Measurements from ENCODE around the gene ATP11C. TPM values are rescaled to one million over a fixed set of nuclear protein-coding genes. Genes with fewer than 3 reads are reported as not detected.

Gene ATP11C
- total and polyA plus RNA-seq, 12 donors: 3.3 to 29.9 (median 17.0) TPM

DNA sequence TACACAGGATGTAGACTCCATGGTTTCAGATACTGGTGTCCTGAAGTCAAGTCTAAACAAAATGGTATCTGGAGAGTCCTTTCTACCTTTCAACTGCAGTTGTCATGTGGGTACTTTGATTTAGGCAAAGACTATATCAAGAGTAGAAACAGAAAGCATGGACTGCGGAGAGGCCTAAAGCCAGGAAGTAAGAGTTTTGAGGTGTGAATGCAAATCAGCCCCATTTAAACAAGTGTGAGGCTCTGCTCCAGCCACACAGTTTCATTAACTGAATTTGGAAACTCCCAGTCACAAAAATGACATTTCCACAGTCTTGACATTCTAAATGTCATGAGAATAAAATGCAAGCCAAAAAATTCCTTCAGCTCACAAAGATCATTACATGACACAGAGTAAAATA lies 137.7 kb downstream of the ATP11C start:
- no peaks in the 10 kb centered on the region for H3K4me1 ChIP-seq (replicated peaks in 1 of 2)
- H3K36me3 ChIP-seq (replicated peaks in 1 of 2): no peaks in the 10 kb centered on the region
- TF ChIP-seq, protein P1, sequence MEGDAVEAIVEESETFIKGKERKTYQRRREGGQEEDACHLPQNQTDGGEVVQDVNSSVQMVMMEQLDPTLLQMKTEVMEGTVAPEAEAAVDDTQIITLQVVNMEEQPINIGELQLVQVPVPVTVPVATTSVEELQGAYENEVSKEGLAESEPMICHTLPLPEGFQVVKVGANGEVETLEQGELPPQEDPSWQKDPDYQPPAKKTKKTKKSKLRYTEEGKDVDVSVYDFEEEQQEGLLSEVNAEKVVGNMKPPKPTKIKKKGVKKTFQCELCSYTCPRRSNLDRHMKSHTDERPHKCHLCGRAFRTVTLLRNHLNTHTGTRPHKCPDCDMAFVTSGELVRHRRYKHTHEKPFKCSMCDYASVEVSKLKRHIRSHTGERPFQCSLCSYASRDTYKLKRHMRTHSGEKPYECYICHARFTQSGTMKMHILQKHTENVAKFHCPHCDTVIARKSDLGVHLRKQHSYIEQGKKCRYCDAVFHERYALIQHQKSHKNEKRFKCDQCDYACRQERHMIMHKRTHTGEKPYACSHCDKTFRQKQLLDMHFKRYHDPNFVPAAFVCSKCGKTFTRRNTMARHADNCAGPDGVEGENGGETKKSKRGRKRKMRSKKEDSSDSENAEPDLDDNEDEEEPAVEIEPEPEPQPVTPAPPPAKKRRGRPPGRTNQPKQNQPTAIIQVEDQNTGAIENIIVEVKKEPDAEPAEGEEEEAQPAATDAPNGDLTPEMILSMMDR (IDR thresholded peaks at IDR 0.05): no peak
- no peak for TF ChIP-seq POLR2A (IDR thresholded peaks at IDR 0.05)
- H3K27me3 ChIP-seq: no peaks in the 10 kb centered on the region
- no peak overlapping the region for H3K4me3 ChIP-seq
- 82 to 93% (median 85%) methylated on average over 1 of the region's 1 CpG for WGBS, 4 donors
- intact Hi-C loops (cut with DNase I): no loop called here
- no peak overlapping the region for H3K27ac ChIP-seq
- H3K9me3 ChIP-seq (replicated peaks in 1 of 3): no peaks in the 10 kb centered on the region
- no peak for DNase-seq

DNA sequence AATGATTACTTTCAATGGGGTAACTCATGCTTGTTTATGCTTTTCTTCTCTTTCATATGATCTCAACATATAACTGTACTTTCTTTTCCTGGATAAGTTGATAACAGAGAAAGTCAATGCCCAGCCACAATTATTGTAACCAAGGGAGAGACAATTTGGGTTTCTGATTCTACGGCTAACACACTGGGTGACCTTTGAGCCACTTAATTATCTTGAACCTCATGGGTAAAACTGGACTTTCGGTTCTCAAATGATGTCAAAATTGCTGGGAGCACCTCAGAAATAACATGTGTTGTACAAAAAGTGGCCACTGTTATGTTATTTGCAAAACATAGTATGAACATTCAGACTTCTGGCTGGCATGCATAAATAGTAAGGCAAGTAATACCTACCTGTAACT lies 145.3 kb downstream of the ATP11C start:
- no peaks in the 10 kb centered on the region for H3K4me1 ChIP-seq (replicated peaks in 1 of 2)

DNA sequence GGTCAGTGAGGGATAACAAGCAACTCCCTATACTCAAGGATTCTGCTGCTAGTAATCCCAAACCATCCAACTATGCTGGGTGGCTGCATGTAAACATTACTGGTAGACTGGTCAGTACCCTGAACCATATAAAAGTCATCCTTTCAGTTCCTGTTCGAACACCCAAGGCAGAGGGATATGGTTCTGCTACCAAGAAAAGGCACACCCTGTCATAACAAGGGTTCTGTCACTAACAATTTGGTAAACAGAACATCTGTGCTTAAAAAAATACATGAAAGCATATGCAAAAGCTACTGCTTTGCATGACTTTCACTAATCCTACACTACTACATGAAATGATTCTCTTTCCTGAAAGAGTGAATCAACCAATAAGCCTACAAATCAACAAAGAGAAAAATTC lies 148.0 kb downstream of the ATP11C start:
- intact Hi-C loops (cut with DNase I): no loop called here
- Histone ChIP-seq H3K36me3 (replicated peaks in 1 of 2) (no peaks in the 10 kb centered on the region), H3K4me1 (replicated peaks in 1 of 2) (no peaks in the 10 kb centered on the region), H3K27me3 (no peaks in the 10 kb centered on the region), H3K27ac (no peak overlapping the region), H3K9me3 (replicated peaks in 1 of 3) (no peaks in the 10 kb centered on the region), H3K4me3 (no peak overlapping the region)
- 54 to 83% (median 71%) methylated on average over 1 of the region's 1 CpG; no CpG with 5 or more reads in 1 of the 4 donors for WGBS, 4 donors
- no peak for TF ChIP-seq POLR2A (IDR thresholded peaks at IDR 0.05)
- TF ChIP-seq, protein P1 (IDR thresholded peaks at IDR 0.05): no peak
- DNase-seq: no peak

More for the DNA sequence above, 145.3 kb downstream of the ATP11C start:
- no peaks in the 10 kb centered on the region for H3K27me3 ChIP-seq
- no peaks in the 10 kb centered on the region for H3K9me3 ChIP-seq (replicated peaks in 1 of 3)
- H3K36me3 ChIP-seq (replicated peaks in 1 of 2): no peaks in the 10 kb centered on the region
- H3K27ac ChIP-seq: no peak overlapping the region
- 75 to 99% (median 84%) methylated on average over 2 of the region's 2 CpGs for WGBS, 4 donors
- no peak overlapping the region for H3K4me3 ChIP-seq
- TF ChIP-seq, protein P1 (IDR thresholded peaks at IDR 0.05): no peak
- no peak for TF ChIP-seq POLR2A (IDR thresholded peaks at IDR 0.05)
- intact Hi-C loops (cut with DNase I): no loop called here
- no peak for DNase-seq

DNA sequence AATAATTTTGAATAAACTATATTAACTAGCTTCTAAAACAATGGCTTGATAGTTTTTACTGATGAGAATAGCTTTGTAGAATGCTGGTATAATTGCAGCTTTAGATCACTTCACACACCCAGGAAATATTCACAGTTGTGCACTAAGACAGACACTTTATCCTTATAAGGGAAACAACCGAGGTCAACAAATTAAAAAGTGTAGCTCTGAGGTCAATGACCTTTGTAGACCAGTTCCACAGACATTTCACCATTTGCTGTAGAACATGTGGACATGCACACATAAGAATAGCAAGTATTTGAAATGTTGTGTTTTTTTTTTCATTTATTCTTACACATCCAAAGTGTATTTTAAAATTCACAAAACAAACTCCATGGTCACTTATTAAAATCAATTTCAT lies 148.9 kb downstream of the ATP11C start:
- H3K4me3 ChIP-seq: no peak overlapping the region
- no peaks in the 10 kb centered on the region for H3K9me3 ChIP-seq (replicated peaks in 1 of 3)
- H3K27ac ChIP-seq: no peak overlapping the region
- H3K27me3 ChIP-seq: no peaks in the 10 kb centered on the region
- no peaks in the 10 kb centered on the region for H3K36me3 ChIP-seq (replicated peaks in 1 of 2)
- 45 to 76% (median 51%) methylated on average over 1 of the region's 1 CpG for WGBS, 4 donors
- intact Hi-C loops (cut with DNase I): no loop called here
- DNase-seq: no peak
- no peaks in the 10 kb centered on the region for H3K4me1 ChIP-seq (replicated peaks in 1 of 2)
- no peak for TF ChIP-seq POLR2A (IDR thresholded peaks at IDR 0.05)
- TF ChIP-seq, protein P1 (IDR thresholded peaks at IDR 0.05): no peak

Data from adrenal gland (tissue), 12 donors.